NCI-H1105 treated with DMSO at 0.1 percent for 48 hours (cell line): ENCODE data around the gene PPIH.
A peak's percentile ranks its signal among the peaks of the same experiment; 100 is the strongest.
"Not testable (repeated sequence)": the region's sequence is repeated elsewhere in the genome, so short reads cannot be mapped to it uniquely, and the experiment has no call there.

Experiments
- DNase-seq: peaks from one replicate; lab custom pipeline; 2025; lab: John Stamatoyannopoulos, UW

PPIH gene

GRCh38 chr1:42657981-42658876 lies at the start of gene PPIH:
TSS of gene PPIH (plus strand) at chr1:42658423. CDS start at chr1:42658447, 24 bp downstream.
- peak; percentile 94 for DNase-seq

- DNase-seq = no peak
These were observed 44.5 kb upstream of the PPIH start for GRCh38 chr1:42613803-42614131.

- DNase-seq = no peak
These were observed 39.4 kb upstream of the PPIH start for GRCh38 chr1:42618866-42619265.

GRCh38 chr1:42620307-42620706 lies 37.9 kb upstream of the PPIH start:
- no peak for DNase-seq

GRCh38 chr1:42621180-42621579 lies 37.0 kb upstream of the PPIH start:
- DNase-seq = not testable (repeated sequence)

- DNase-seq = not testable (repeated sequence)
These were observed 31.0 kb upstream of the PPIH start for GRCh38 chr1:42627205-42627604.

- DNase-seq = no peak
These were observed 19.1 kb upstream of the PPIH start for GRCh38 chr1:42639116-42639515.

GRCh38 chr1:42646056-42646455 lies 12.2 kb upstream of the PPIH start:
- DNase-seq = no peak

- DNase-seq = no peak
These were observed 1.0 kb upstream of the PPIH start for GRCh38 chr1:42657201-42657600.

- no peak for DNase-seq
These were observed 684 bp downstream of the PPIH start for GRCh38 chr1:42658877-42659337.

- DNase-seq = no peak
These were observed 2.8 kb downstream of the PPIH start for GRCh38 chr1:42660907-42661500.

GRCh38 chr1:42669936-42670335 lies 11.7 kb downstream of the PPIH start:
- no peak for DNase-seq

- DNase-seq = no peak
These were observed 12.2 kb downstream of the PPIH start for GRCh38 chr1:42670425-42670824.

GRCh38 chr1:42674214-42674613 lies 16.0 kb downstream of the PPIH start:
- no peak for DNase-seq

- no peak for DNase-seq
These were observed 16.5 kb downstream of the PPIH start for GRCh38 chr1:42674682-42675081.

- no peak for DNase-seq
These were observed 17.2 kb downstream of the PPIH start for GRCh38 chr1:42675467-42675866.

- no peak for DNase-seq
These were observed 18.4 kb downstream of the PPIH start for GRCh38 chr1:42676534-42677087.

GRCh38 chr1:42679364-42679983 lies 21.3 kb downstream of the PPIH start:
- no peak for DNase-seq

GRCh38 chr1:42680055-42680454 lies 21.8 kb downstream of the PPIH start:
- no peak for DNase-seq

GRCh38 chr1:42680921-42681683 lies 22.9 kb downstream of the PPIH start:
- DNase-seq = peak; percentile 58

GRCh38 chr1:42681741-42682483 lies 23.7 kb downstream of the PPIH start, which contains the start of gene YBX1:
TSS of gene YBX1 (plus strand) at chr1:42682418. CDS start at chr1:42682566, 148 bp downstream.
- peak; percentile 99 for DNase-seq
